H9 (cell line): ENCODE measurements around the gene TENM4. TPM values are rescaled to one million over a fixed set of nuclear protein-coding genes. Genes with fewer than 3 reads are reported as not detected.
A peak's percentile ranks its signal among the peaks of the same experiment; 100 is the strongest.

Experiments
- DNase-seq: peaks from one replicate; pipeline ENCODE4 v3.0.0-alpha.2; 2017
- H2AFZ ChIP-seq: one replicate; pipeline ENCODE4 v1.6.1; 2013; ENCODE audit warnings: mild to moderate bottlenecking, low read length, control low read depth, moderate library complexity
- H2AK5ac ChIP-seq: 2 replicates; pipeline ENCODE4 v1.6.1; 2013; ENCODE audit warnings: low read length, control low read depth, mixed read lengths; ENCODE audit not compliant: insufficient read length
- H2BK120ac ChIP-seq: one replicate; pipeline ENCODE4 v1.6.1; 2013; ENCODE audit warnings: low read depth, mild to moderate bottlenecking, low read length, control low read depth, inconsistent platforms; ENCODE audit not compliant: poor library complexity, severe bottlenecking
- H2BK12ac ChIP-seq: 2 replicates; pipeline ENCODE4 v1.6.1; 2013; ENCODE audit warnings: low read length, control low read depth, mixed read lengths, low read depth; ENCODE audit not compliant: insufficient read length
- H2BK15ac ChIP-seq: 2 replicates; pipeline ENCODE4 v1.6.1; 2013; ENCODE audit warnings: low read depth, low read length, control low read depth
- H2BK20ac ChIP-seq: one replicate; pipeline ENCODE4 v1.6.1; 2013; ENCODE audit warnings: low read depth, mild to moderate bottlenecking, low read length, control low read depth, inconsistent platforms; ENCODE audit not compliant: poor library complexity, severe bottlenecking
- H2BK5ac ChIP-seq: 2 replicates; pipeline ENCODE4 v1.6.1; 2013; ENCODE audit warnings: low read length, control low read depth, mixed read lengths; ENCODE audit not compliant: insufficient read length
- H3K14ac ChIP-seq: 2 replicates; pipeline ENCODE4 v1.6.1; 2013; ENCODE audit warnings: low read length, control low read depth; ENCODE audit not compliant: insufficient read depth
- H3K18ac ChIP-seq: 2 replicates; pipeline ENCODE4 v1.6.1; 2013; ENCODE audit warnings: low read depth, mild to moderate bottlenecking, mixed read lengths, low read length, control low read depth; ENCODE audit not compliant: insufficient read length
- H3K23ac ChIP-seq: 2 replicates; pipeline ENCODE4 v1.6.1; 2013; ENCODE audit warnings: low read length, control low read depth, mixed read lengths, low read depth; ENCODE audit not compliant: insufficient read length
- H3K23me2 ChIP-seq: 2 replicates; pipeline ENCODE4 v1.6.1; 2013; ENCODE audit warnings: low read depth, mild to moderate bottlenecking, mixed read lengths, low read length, control low read depth; ENCODE audit not compliant: insufficient read length, poor library complexity, severe bottlenecking
- H3K27ac ChIP-seq: 2 replicates; pipeline ENCODE4 v1.5.1; 2013; ENCODE audit warnings: low read length, control low read depth, mixed read lengths, low read depth; ENCODE audit not compliant: insufficient read length
- H3K27me3 ChIP-seq: 2 replicates; pipeline ENCODE4 v1.6.1; 2013; ENCODE audit warnings: low read length, control low read depth, inconsistent platforms; ENCODE audit not compliant: insufficient read depth
- H3K4ac ChIP-seq: 2 replicates; pipeline ENCODE4 v1.6.1; 2013; ENCODE audit warnings: low read depth, mild to moderate bottlenecking, control low read depth, inconsistent platforms, low read length, moderate library complexity
- H3K4me1 ChIP-seq: 2 replicates; pipeline ENCODE4 v1.6.1; 2013; ENCODE audit warnings: low read length, control low read depth, inconsistent platforms; ENCODE audit not compliant: insufficient read depth
- H3K4me2 ChIP-seq: 2 replicates; pipeline ENCODE4 v1.6.1; 2013; ENCODE audit warnings: low read length, control low read depth, mixed read lengths; ENCODE audit not compliant: insufficient read length, insufficient read depth
- H3K56ac ChIP-seq: 2 replicates; pipeline ENCODE4 v1.6.1; 2013; ENCODE audit warnings: low read depth, mild to moderate bottlenecking, mixed read lengths, low read length, control low read depth; ENCODE audit not compliant: insufficient read length
- H3K79me1 ChIP-seq: 2 replicates; pipeline ENCODE4 v1.6.1; 2013; ENCODE audit warnings: low read depth, mild to moderate bottlenecking, moderate library complexity, low read length, control low read depth, inconsistent platforms; ENCODE audit not compliant: insufficient read depth, poor library complexity, severe bottlenecking
- H3K79me2 ChIP-seq: 2 replicates; pipeline ENCODE4 v1.6.1; 2013; ENCODE audit warnings: low read length, control low read depth, inconsistent platforms; ENCODE audit not compliant: insufficient read depth
- H3K9ac ChIP-seq: 2 replicates; pipeline ENCODE4 v1.6.1; 2013; ENCODE audit warnings: low read length, control low read depth, mixed read lengths; ENCODE audit not compliant: insufficient read length; ENCODE audit errors: extremely low read depth
- H3K9me3 ChIP-seq: one replicate; pipeline ENCODE4 v1.6.1; 2013; ENCODE audit warnings: low read depth, low read length, inconsistent platforms; ENCODE audit not compliant: control insufficient read depth
- H3T11ph ChIP-seq: one replicate; pipeline ENCODE4 v1.6.1; 2013; ENCODE audit warnings: mild to moderate bottlenecking, low read length, control low read depth, inconsistent platforms
- H4K20me1 ChIP-seq: one replicate; pipeline ENCODE4 v1.6.1; 2013; ENCODE audit not compliant: control insufficient read depth, insufficient read length, insufficient read depth
- H4K5ac ChIP-seq: 2 replicates; pipeline ENCODE4 v1.6.1; 2013; ENCODE audit warnings: low read depth, mild to moderate bottlenecking, mixed read lengths, low read length, control low read depth; ENCODE audit not compliant: insufficient read length
- H4K8ac ChIP-seq: replicated peaks from 2 replicates; pipeline ENCODE4 v1.6.1; 2013; ENCODE audit warnings: low read length, control low read depth, mixed read lengths, low read depth; ENCODE audit not compliant: insufficient read length
- H4K91ac ChIP-seq: 2 replicates; pipeline ENCODE4 v1.6.1; 2013; ENCODE audit warnings: low read depth, mild to moderate bottlenecking, moderate library complexity, mixed read lengths, low read length, control low read depth; ENCODE audit not compliant: insufficient read length
- H3K27ac Mint-ChIP-seq, 3 experiments: 2 replicates in 2 of 3; 3 replicates in 1 of 3; pipeline ENCODE4 v1.8.0; 2020 to 2021; ENCODE audit warnings: mixed read lengths in 3 of 3, mild to moderate bottlenecking in 1 of 3, moderate library complexity in 1 of 3
- H3K27me3 Mint-ChIP-seq: 2 replicates; pipeline ENCODE4 v1.8.0; 2021; ENCODE audit warnings: low read depth, mild to moderate bottlenecking, moderate library complexity, mixed read lengths
- H3K36me3 Mint-ChIP-seq, 3 experiments: 2 replicates in 2 of 3; 3 replicates in 1 of 3; pipeline ENCODE4 v1.8.0; 2020 to 2021; ENCODE audit warnings: low read depth in 3 of 3, mixed read lengths in 3 of 3; ENCODE audit not compliant: insufficient read depth in 1 of 3
- H3K4me1 Mint-ChIP-seq, 2 experiments: 2 replicates each; pipeline ENCODE4 v1.8.0; 2020; ENCODE audit warnings: mixed read lengths in 2 of 2
- H3K4me3 Mint-ChIP-seq, 2 experiments: 2 replicates in 1 of 2; 3 replicates in 1 of 2; pipeline ENCODE4 v1.8.0; 2020 to 2021; ENCODE audit warnings: mild to moderate bottlenecking in 2 of 2, mixed read lengths in 2 of 2, moderate library complexity in 1 of 2
- H3K9me3 Mint-ChIP-seq, 2 experiments: 2 replicates in 1 of 2; 3 replicates in 1 of 2; pipeline ENCODE4 v1.8.0; 2020; ENCODE audit warnings: mild to moderate bottlenecking in 2 of 2, mixed read lengths in 2 of 2, moderate library complexity in 1 of 2
- WGBS: extraction: QIAGEN DNeasy Blood & Tissue Kit; methylation state at CpG from one replicate; pipeline ENCODE4 v1.1.7; 2013; ENCODE audit warnings: missing lambda C conversion rate, low lambda C conversion rate, mixed read lengths; ENCODE audit not compliant: insufficient read length; ENCODE audit errors: extremely low coverage; 5-methylcytosine and 5-hydroxymethylcytosine counted together
- total RNA-seq: library from RNA; stranded (reverse); gene quantifications from 2 replicates; pipeline ENCODE4 v1.2.1, GENCODE V29; 2021
- TF ChIP-seq, protein P1 (sequence below): fragments of 200-600 bp; sonication (generic); conservative IDR thresholded peaks from 3 replicates; pipeline ENCODE4 v1.8.0; 2021; ENCODE audit warnings: antibody characterized with exemption, mild to moderate bottlenecking

The TENM4 gene
- total RNA-seq, 1 experiment from 2014 or later = 4.6 TPM

DNA sequence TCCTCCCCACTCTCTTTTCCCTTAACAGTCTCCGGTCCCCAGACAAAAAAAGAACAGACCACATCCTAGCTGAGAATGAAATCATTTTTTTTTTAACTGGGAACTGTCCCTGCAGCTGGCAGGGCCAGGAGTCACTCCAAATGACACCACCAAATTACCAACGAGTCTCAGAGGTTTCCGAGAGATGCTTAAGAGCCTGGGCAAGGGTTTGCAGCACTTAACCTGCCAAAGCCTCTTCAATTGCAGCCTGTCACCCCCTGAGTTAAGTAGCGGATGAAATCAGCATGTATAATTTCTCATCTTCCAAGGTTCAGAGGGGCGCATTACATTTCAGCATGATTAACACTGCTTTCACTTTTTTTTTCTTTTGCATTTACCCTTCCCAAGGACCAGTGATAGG, 71.8 kb downstream of the TENM4 start:
- H3K9ac ChIP-seq = no peak overlapping the region
- no peak overlapping the region for H4K91ac ChIP-seq
- H3K27ac ChIP-seq = no peak overlapping the region
- Mint-ChIP-seq H3K27me3 (no peaks in the 10 kb centered on the region; the same call in 1 of the 2 replicates), H3K4me3 (no peak overlapping the region), H3K27ac (peak overlapping the region in 1 of 3 experiments; percentile 31; a peak in 1 of 7 replicates), H3K4me1 (peaks cover 18 to 43% of the 10 kb centered on the region in 2 experiments), H3K9me3 (no peaks in the 10 kb centered on the region), H3K36me3 (no peaks in the 10 kb centered on the region)
- no peak overlapping the region for H2BK12ac ChIP-seq
- no peak overlapping the region for H3K4ac ChIP-seq
- H3K23me2 ChIP-seq = no peaks in the 10 kb centered on the region
- no peak for DNase-seq
- no peak overlapping the region for H2BK120ac ChIP-seq
- no peak overlapping the region for H4K5ac ChIP-seq
- H3K23ac ChIP-seq = no peak overlapping the region
- TF ChIP-seq, protein P1, sequence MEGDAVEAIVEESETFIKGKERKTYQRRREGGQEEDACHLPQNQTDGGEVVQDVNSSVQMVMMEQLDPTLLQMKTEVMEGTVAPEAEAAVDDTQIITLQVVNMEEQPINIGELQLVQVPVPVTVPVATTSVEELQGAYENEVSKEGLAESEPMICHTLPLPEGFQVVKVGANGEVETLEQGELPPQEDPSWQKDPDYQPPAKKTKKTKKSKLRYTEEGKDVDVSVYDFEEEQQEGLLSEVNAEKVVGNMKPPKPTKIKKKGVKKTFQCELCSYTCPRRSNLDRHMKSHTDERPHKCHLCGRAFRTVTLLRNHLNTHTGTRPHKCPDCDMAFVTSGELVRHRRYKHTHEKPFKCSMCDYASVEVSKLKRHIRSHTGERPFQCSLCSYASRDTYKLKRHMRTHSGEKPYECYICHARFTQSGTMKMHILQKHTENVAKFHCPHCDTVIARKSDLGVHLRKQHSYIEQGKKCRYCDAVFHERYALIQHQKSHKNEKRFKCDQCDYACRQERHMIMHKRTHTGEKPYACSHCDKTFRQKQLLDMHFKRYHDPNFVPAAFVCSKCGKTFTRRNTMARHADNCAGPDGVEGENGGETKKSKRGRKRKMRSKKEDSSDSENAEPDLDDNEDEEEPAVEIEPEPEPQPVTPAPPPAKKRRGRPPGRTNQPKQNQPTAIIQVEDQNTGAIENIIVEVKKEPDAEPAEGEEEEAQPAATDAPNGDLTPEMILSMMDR = no peak
- no CpG with 5 or more reads among the region's 5 CpGs for WGBS
- no peaks in the 10 kb centered on the region for H3K79me1 ChIP-seq
- no peak overlapping the region for H3T11ph ChIP-seq
- no peak overlapping the region for H4K8ac ChIP-seq
- H3K56ac ChIP-seq = no peak overlapping the region
- H3K9me3 ChIP-seq = no peaks in the 10 kb centered on the region
- no peak overlapping the region for H2AK5ac ChIP-seq
- H3K79me2 ChIP-seq = no peaks in the 10 kb centered on the region
- no peak overlapping the region for H2AFZ ChIP-seq
- H2BK20ac ChIP-seq = no peak overlapping the region
- H3K4me2 ChIP-seq = no peak overlapping the region
- H4K20me1 ChIP-seq = no peaks in the 10 kb centered on the region
- no peaks in the 10 kb centered on the region for H3K27me3 ChIP-seq
- no peak overlapping the region for H3K14ac ChIP-seq
- no peak overlapping the region for H3K18ac ChIP-seq
- H3K4me1 ChIP-seq = no peaks in the 10 kb centered on the region; the same call in 1 of the 2 replicates
- no peak overlapping the region for H2BK5ac ChIP-seq
- no peak overlapping the region for H2BK15ac ChIP-seq
